ENCODE results near the gene DRD4. TPM values are rescaled to one million over a fixed set of nuclear protein-coding genes. Genes with fewer than 3 reads are reported as not detected.

Gene DRD4
- total RNA-seq, 1 donor from 2014 or later, result 0.22 TPM

- intact Hi-C loops (cut with micrococcal nuclease), result no loop called here
- H3K36me3 ChIP-seq, result peaks cover 58% of the 10 kb centered on the region
- DNase-seq, result no peak
- H3K27ac ChIP-seq (replicated peaks), result no peak overlapping the region
- no peaks in the 10 kb centered on the region for H3K27me3 ChIP-seq (ENCODE audit: low read depth)
- no peak overlapping the region for H3K4me3 ChIP-seq
- TF ChIP-seq CTCF (IDR thresholded peaks at IDR 0.05; ENCODE audit: borderline replicate concordance), result no peak
- H3K4me1 ChIP-seq, result no peaks in the 10 kb centered on the region
- H3K9me3 ChIP-seq (replicated peaks), result no peaks in the 10 kb centered on the region
Measured at GRCh38 chr11:673866-674265, 36.8 kb downstream of the DRD4 start.

GRCh38 chr11:674406-674805, 37.3 kb downstream of the DRD4 start:
- Histone ChIP-seq H3K36me3 (peaks cover 63% of the 10 kb centered on the region), H3K27ac (replicated peaks) (no peak overlapping the region), H3K4me1 (no peaks in the 10 kb centered on the region), H3K27me3 (ENCODE audit: low read depth) (no peaks in the 10 kb centered on the region), H3K9me3 (replicated peaks) (no peaks in the 10 kb centered on the region), H3K4me3 (no peak overlapping the region)
- TF ChIP-seq CTCF (IDR thresholded peaks at IDR 0.05; ENCODE audit: borderline replicate concordance), result no peak
- intact Hi-C loops (cut with micrococcal nuclease), result no loop called here
- DNase-seq, result no peak

- Histone ChIP-seq H3K27me3 (ENCODE audit: low read depth) (no peaks in the 10 kb centered on the region), H3K27ac (replicated peaks) (no peak overlapping the region), H3K36me3 (peaks cover 62% of the 10 kb centered on the region), H3K9me3 (replicated peaks) (no peaks in the 10 kb centered on the region), H3K4me3 (no peak overlapping the region), H3K4me1 (peaks cover 15% of the 10 kb centered on the region)
- TF ChIP-seq CTCF (IDR thresholded peaks at IDR 0.05; ENCODE audit: borderline replicate concordance), result no peak
- no peak for DNase-seq
- intact Hi-C loops (cut with micrococcal nuclease), result no loop called here
Measured at GRCh38 chr11:678297-678696, 41.2 kb downstream of the DRD4 start.

- H3K36me3 ChIP-seq, result peaks cover 62% of the 10 kb centered on the region
- no peaks in the 10 kb centered on the region for H3K9me3 ChIP-seq (replicated peaks)
- no peak overlapping the region for H3K4me3 ChIP-seq
- peaks cover 15% of the 10 kb centered on the region for H3K4me1 ChIP-seq
- intact Hi-C loops (cut with micrococcal nuclease), result no loop called here
- no peaks in the 10 kb centered on the region for H3K27me3 ChIP-seq (ENCODE audit: low read depth)
- no peak for TF ChIP-seq CTCF (IDR thresholded peaks at IDR 0.05; ENCODE audit: borderline replicate concordance)
- H3K27ac ChIP-seq (replicated peaks), result peak overlapping the region; percentile 76
- DNase-seq, result no peak
Measured at GRCh38 chr11:679271-680207, 42.5 kb downstream of the DRD4 start.

- peak; percentile 66 for DNase-seq
- no peak for TF ChIP-seq CTCF (IDR thresholded peaks at IDR 0.05; ENCODE audit: borderline replicate concordance)
- Histone ChIP-seq H3K9me3 (replicated peaks) (no peaks in the 10 kb centered on the region), H3K27me3 (ENCODE audit: low read depth) (no peaks in the 10 kb centered on the region), H3K36me3 (peaks cover 65% of the 10 kb centered on the region), H3K27ac (replicated peaks) (peak overlapping the region; percentile 76), H3K4me3 (no peak overlapping the region), H3K4me1 (peaks cover 15% of the 10 kb centered on the region)
- intact Hi-C loops (cut with micrococcal nuclease), result no loop called here
Measured at GRCh38 chr11:680476-680875, 43.4 kb downstream of the DRD4 start.
